GM12878 (cell line): Measurements from ENCODE around the gene INHBC. TPM values are rescaled to one million over a fixed set of nuclear protein-coding genes. Genes with fewer than 3 reads are reported as not detected.

Experiments
- BACH1 ChIP-seq: fragments of 450-650 bp; IDR thresholded peaks from 2 replicates; pipeline ENCODE4 v1.6.1; 2017; ENCODE audit warnings: mild to moderate bottlenecking, borderline replicate concordance
- BHLHE40 ChIP-seq, 2 experiments: fragments of 450-650 bp in 1 of 2; IDR thresholded peaks; 2 replicates each; pipeline ENCODE4 v1.6.1; 2011 to 2017; ENCODE audit warnings: low read depth in 2 of 2, borderline replicate concordance in 1 of 2, improper control_type of control experiment in 1 of 2, low read length in 1 of 2, mild to moderate bottlenecking in 1 of 2
- BRCA1 ChIP-seq: IDR thresholded peaks from 2 replicates; pipeline ENCODE4 v1.6.1; 2011; ENCODE audit warnings: low read depth, low read length, improper control_type of control experiment
- CHD4 ChIP-seq: fragments of 200-600 bp; sonication (generic); IDR thresholded peaks from 2 replicates; pipeline ENCODE4 v1.6.1; 2016; ENCODE audit warnings: mild to moderate bottlenecking
- CREM ChIP-seq: IDR thresholded peaks from 2 replicates; pipeline ENCODE4 v1.6.1; 2014; ENCODE audit warnings: antibody characterized with exemption, low read depth
- EED ChIP-seq: sonication (generic); IDR thresholded peaks from 2 replicates; pipeline ENCODE4 v1.6.1; 2016; ENCODE audit warnings: antibody characterized with exemption, low read depth
- IKZF2 ChIP-seq, 2 experiments: fragments of 450-650 bp; IDR thresholded peaks; 2 replicates each; pipeline ENCODE4 v1.6.1; 2017; ENCODE audit warnings: mild to moderate bottlenecking in 2 of 2, moderate library complexity in 2 of 2
- IRF3 ChIP-seq: fragments of 450-650 bp; IDR thresholded peaks from 2 replicates; pipeline ENCODE4 v1.6.1; 2014; ENCODE audit warnings: mild to moderate bottlenecking
- IRF4 ChIP-seq: IDR thresholded peaks from 2 replicates; pipeline ENCODE4 v1.6.1; 2011; ENCODE audit warnings: low read depth, low read length
- NFIC ChIP-seq: IDR thresholded peaks from 2 replicates; pipeline ENCODE4 v1.6.1; 2012; ENCODE audit warnings: low read depth, mild to moderate bottlenecking, inconsistent platforms, low read length, moderate library complexity
- NR2C1 ChIP-seq: fragments of 450-650 bp; IDR thresholded peaks from 2 replicates; pipeline ENCODE4 v1.6.1; 2017; ENCODE audit warnings: antibody characterized with exemption, mild to moderate bottlenecking, moderate library complexity
- POLR2A ChIP-seq: IDR thresholded peaks from 2 replicates; pipeline ENCODE4 v1.6.1; 2011; ENCODE audit warnings: low read depth, mild to moderate bottlenecking, low read length
- RELA ChIP-seq: fragments of 450-650 bp; IDR thresholded peaks from 2 replicates; pipeline ENCODE4 v1.8.0; 2014; ENCODE audit warnings: borderline replicate concordance; ENCODE audit not compliant: partially characterized antibody
- SP1 ChIP-seq: IDR thresholded peaks from one replicate; pipeline ENCODE4 v1.6.1; 2011; ENCODE audit warnings: low read depth, low read length
- TARDBP ChIP-seq: IDR thresholded peaks from 2 replicates; pipeline ENCODE4 v1.6.1; 2016; ENCODE audit warnings: borderline replicate concordance
- ZBTB33 ChIP-seq: fragments of 450-650 bp; IDR thresholded peaks from 2 replicates; pipeline ENCODE4 v1.6.1; 2017; ENCODE audit warnings: mild to moderate bottlenecking
- ZNF207 ChIP-seq: fragments of 450-650 bp; IDR thresholded peaks from 2 replicates; pipeline ENCODE4 v1.6.1; 2014; ENCODE audit warnings: antibody characterized with exemption, mild to moderate bottlenecking, borderline replicate concordance
- polyA plus RNA-seq, 11 experiments: library from polyadenylated mRNA; depleted of rRNA in 4 of 11; unstranded in 6 of 11; stranded (reverse) in 5 of 11; fragments of >200 nt; fragmentation: Nextera tagmentation in 4 of 11; fragmentation: Illumina TruSeq in 1 of 11; extraction: Ambion mirVana in 4 of 11; extraction: Trizol in 1 of 11; gene quantifications; 1 replicate in 1 of 11; 2 replicates in 10 of 11; pipeline versions ENCODE4 v1.2.1 to v1.2.3, GENCODE V29; 2011 to 2016; ENCODE audit warnings: inconsistent platforms in 2 of 11, missing spikeins in 2 of 11, low read depth in 1 of 11
- total RNA-seq, 4 experiments: library from RNA; depleted of rRNA in 3 of 4; stranded (reverse); fragments of >200 nt in 3 of 4; fragmentation: Illumina TruSeq in 1 of 4; extraction: Trizol in 1 of 4; gene quantifications; 2 replicates each; pipeline versions ENCODE4 v1.2.1 to v1.2.3, GENCODE V29; 2013 to 2021

Gene INHBC
- total and polyA plus RNA-seq, 10 of the 15 experiments (the other 5 are each of a cell fraction or from before 2014, with no cell fraction given), result 0.04 to 0.22 (median 0.13) TPM; not detected in 5

- TF ChIP-seq NFIC (no peak), ZBTB33 (no peak), CREM (peak; percentile 29; the same call in 1 of the 2 replicates), NR2C1 (no peak), CHD4 (no peak), BHLHE40 (IDR thresholded peaks at IDR 0.05; ENCODE audit: borderline replicate concordance in 1 of 2, low read depth in 2 of 2, low read length in 1 of 2) (no peak), BACH1 (no peak), SP1 (no peak), IRF4 (no peak), EED (no peak), TARDBP (no peak), ZNF207 (no peak), IRF3 (no peak), RELA (no peak), BRCA1 (no peak), IKZF2 (IDR thresholded peaks at IDR 0.05) (peak; percentile 9 to 41; a peak in 2 of 4 replicates), POLR2A (no peak)
These were observed 17.8 kb downstream of the INHBC start (continued) for GRCh38 chr12:57452181-57452936.
